B cell (primary cell): ENCODE measurements around the gene ZNF322.

ENCODE experiments used
- CTCF ChIP-seq: fragments of 200-600 bp; IDR thresholded peaks from one replicate; pipeline ENCODE4 v1.8.0; 2022; ENCODE audit warnings: antibody characterized with exemption, mild to moderate bottlenecking
- EZH2 ChIP-seq: IDR thresholded peaks from 2 replicates; pipeline ENCODE4 v1.6.1; 2012; ENCODE audit warnings: borderline replicate concordance, low read depth, mild to moderate bottlenecking, moderate library complexity, low read length; ENCODE audit not compliant: insufficient read depth, poor library complexity, severe bottlenecking

GRCh38 chr6:26600759-26601158 lies 58.8 kb downstream of the ZNF322 start:
- no peak for TF ChIP-seq CTCF
- TF ChIP-seq EZH2 = no peak
